ENCODE data around the gene ATP10A. TPM values are rescaled to one million over a fixed set of nuclear protein-coding genes. Genes with fewer than 3 reads are reported as not detected.

ATP10A gene
- total and polyA plus RNA-seq, 2 donors from 2014 or later = 4.0 to 6.8 TPM

GRCh38 chr15:25735550-25736384 is 127.4 kb downstream of the ATP10A start:
- intact Hi-C loops (cut with DNase I) = no loop called here
- no peak overlapping the region for H3K27ac ChIP-seq (ENCODE audit: low read depth in 2 of 2, low read length in 2 of 2)
- H3K9ac ChIP-seq (ENCODE audit: low read length in 3 of 3) = no peak overlapping the region
- H3K4me3 ChIP-seq (ENCODE audit: low read length in 3 of 3) = no peak overlapping the region
- DNase-seq (peak in 2 of 5 donors; percentile 34 to 35), FAIRE-seq (no peak)
- no peaks in the 10 kb centered on the region for H3K9me3 ChIP-seq (ENCODE audit: control insufficient read depth in 2 of 3, insufficient read depth in 1 of 3, low read length in 3 of 3)
- no peaks in the 10 kb centered on the region for H3K27me3 ChIP-seq (ENCODE audit: control insufficient read depth, insufficient read depth, low read length)
- H3K36me3 ChIP-seq (ENCODE audit: control insufficient read depth in 2 of 3, insufficient read depth in 3 of 3, low read length in 3 of 3) = no peaks in the 10 kb centered on the region
- peaks cover 0 to 7% (median 5%) of the 10 kb centered on the region in 3 donors for H3K4me1 ChIP-seq (ENCODE audit: control insufficient read depth in 2 of 3, insufficient read depth in 2 of 3, low read depth in 1 of 3, low read length in 3 of 3)
- no peak for TF ChIP-seq CTCF (IDR thresholded peaks at IDR 0.05; ENCODE audit: borderline replicate concordance, extremely low read depth, insufficient read depth)

GRCh38 chr15:25734680-25735355 is 128.3 kb downstream of the ATP10A start:
- DNase-seq (peak in 1 of 5 donors; percentile 27), FAIRE-seq (no peak)
- TF ChIP-seq CTCF (IDR thresholded peaks at IDR 0.05; ENCODE audit: borderline replicate concordance, extremely low read depth, insufficient read depth) = no peak
- Histone ChIP-seq H3K36me3 (ENCODE audit: control insufficient read depth in 2 of 3, insufficient read depth in 3 of 3, low read length in 3 of 3) (no peaks in the 10 kb centered on the region), H3K4me3 (ENCODE audit: low read length in 3 of 3) (no peak overlapping the region), H3K9ac (ENCODE audit: low read length in 3 of 3) (no peak overlapping the region), H3K4me1 (ENCODE audit: control insufficient read depth in 2 of 3, insufficient read depth in 2 of 3, low read depth in 1 of 3, low read length in 3 of 3) (peaks cover 0 to 7% (median 5%) of the 10 kb centered on the region in 3 donors), H3K27me3 (ENCODE audit: control insufficient read depth, insufficient read depth, low read length) (no peaks in the 10 kb centered on the region), H3K27ac (ENCODE audit: low read depth in 2 of 2, low read length in 2 of 2) (no peak overlapping the region), H3K9me3 (ENCODE audit: control insufficient read depth in 2 of 3, insufficient read depth in 1 of 3, low read length in 3 of 3) (no peaks in the 10 kb centered on the region)
- intact Hi-C loops (cut with DNase I) = no loop called here

- no peak for TF ChIP-seq CTCF (IDR thresholded peaks at IDR 0.05; ENCODE audit: borderline replicate concordance, extremely low read depth, insufficient read depth)
- H3K4me1 ChIP-seq (ENCODE audit: control insufficient read depth in 2 of 3, insufficient read depth in 2 of 3, low read depth in 1 of 3, low read length in 3 of 3) = peaks cover 0 to 7% (median 5%) of the 10 kb centered on the region in 3 donors
- H3K4me3 ChIP-seq (ENCODE audit: low read length in 3 of 3) = no peak overlapping the region
- no peaks in the 10 kb centered on the region for H3K36me3 ChIP-seq (ENCODE audit: control insufficient read depth in 2 of 3, insufficient read depth in 3 of 3, low read length in 3 of 3)
- H3K9me3 ChIP-seq (ENCODE audit: control insufficient read depth in 2 of 3, insufficient read depth in 1 of 3, low read length in 3 of 3) = no peaks in the 10 kb centered on the region
- H3K27me3 ChIP-seq (ENCODE audit: control insufficient read depth, insufficient read depth, low read length) = no peaks in the 10 kb centered on the region
- intact Hi-C loops (cut with DNase I) = no loop called here
- FAIRE-seq = no peak
- H3K27ac ChIP-seq (ENCODE audit: low read depth in 2 of 2, low read length in 2 of 2) = no peak overlapping the region
- no peak overlapping the region for H3K9ac ChIP-seq (ENCODE audit: low read length in 3 of 3)
- no peak for DNase-seq
These were observed 129.1 kb downstream of the ATP10A start for GRCh38 chr15:25733856-25734679.
